HEK293T (cell line): ENCODE data around the gene C12orf60.

Experiments used
- BHLHE40 ChIP-seq: fragments of 450-650 bp; IDR thresholded peaks from 2 replicates; pipeline ENCODE4 v1.6.1; 2016; ENCODE audit warnings: mild to moderate bottlenecking, moderate library complexity, borderline replicate concordance
- ELF4 ChIP-seq: fragments of 450-650 bp; IDR thresholded peaks from 2 replicates; pipeline ENCODE4 v1.6.1; 2017; ENCODE audit warnings: antibody characterized with exemption
- FOXA1 ChIP-seq: fragments of 450-650 bp; IDR thresholded peaks from 2 replicates; pipeline ENCODE4 v1.6.1; 2016; ENCODE audit warnings: mild to moderate bottlenecking
- FOXM1 ChIP-seq: fragments of 450-650 bp; IDR thresholded peaks from 2 replicates; pipeline ENCODE4 v1.6.1; 2017; ENCODE audit warnings: mild to moderate bottlenecking, borderline replicate concordance
- HDGF ChIP-seq: fragments of 450-650 bp; IDR thresholded peaks from 2 replicates; pipeline ENCODE4 v1.6.1; 2017; ENCODE audit warnings: antibody characterized with exemption, borderline replicate concordance
- L3MBTL2 ChIP-seq: fragments of 450-650 bp; conservative IDR thresholded peaks from 2 replicates; pipeline ENCODE4 v1.6.1; 2016; ENCODE audit warnings: mild to moderate bottlenecking
- NFRKB ChIP-seq: fragments of 450-650 bp; IDR thresholded peaks from 2 replicates; pipeline ENCODE4 v1.6.1; 2016; ENCODE audit warnings: mild to moderate bottlenecking, moderate library complexity
- SP1 ChIP-seq: fragments of 450-650 bp; IDR thresholded peaks from 2 replicates; pipeline ENCODE4 v1.6.1; 2017
- SUZ12 ChIP-seq: fragments of 450-650 bp; IDR thresholded peaks from 2 replicates; pipeline ENCODE4 v1.6.1; 2016; ENCODE audit warnings: mild to moderate bottlenecking
- TF ChIP-seq, protein P1 (sequence below): fragments of 450-650 bp; IDR thresholded peaks from 2 replicates; pipeline ENCODE4 v1.6.1; 2016

DNA sequence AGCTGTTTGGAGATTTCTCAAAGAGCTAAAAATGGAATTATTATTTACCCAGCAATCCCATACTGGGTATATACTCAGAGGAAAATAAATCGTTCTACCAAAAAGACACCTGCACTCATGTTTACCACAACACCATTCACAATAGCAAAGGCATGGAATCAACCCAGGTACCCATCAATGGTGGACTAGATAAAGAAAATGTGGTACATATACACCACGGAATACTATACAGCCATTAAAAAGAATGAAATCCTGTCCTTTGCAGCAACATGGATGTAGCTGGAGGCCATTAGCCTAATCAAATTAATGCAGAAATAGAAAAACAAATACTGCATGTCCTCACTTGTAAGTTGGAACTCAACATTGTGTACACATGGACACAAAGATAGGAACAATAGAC is 38.1 kb upstream of the C12orf60 start:
- no peak for TF ChIP-seq SUZ12
- no peak for TF ChIP-seq FOXM1
- TF ChIP-seq SP1, result no peak
- no peak for TF ChIP-seq ELF4
- no peak for TF ChIP-seq HDGF
- no peak for TF ChIP-seq BHLHE40
- TF ChIP-seq, protein P1, sequence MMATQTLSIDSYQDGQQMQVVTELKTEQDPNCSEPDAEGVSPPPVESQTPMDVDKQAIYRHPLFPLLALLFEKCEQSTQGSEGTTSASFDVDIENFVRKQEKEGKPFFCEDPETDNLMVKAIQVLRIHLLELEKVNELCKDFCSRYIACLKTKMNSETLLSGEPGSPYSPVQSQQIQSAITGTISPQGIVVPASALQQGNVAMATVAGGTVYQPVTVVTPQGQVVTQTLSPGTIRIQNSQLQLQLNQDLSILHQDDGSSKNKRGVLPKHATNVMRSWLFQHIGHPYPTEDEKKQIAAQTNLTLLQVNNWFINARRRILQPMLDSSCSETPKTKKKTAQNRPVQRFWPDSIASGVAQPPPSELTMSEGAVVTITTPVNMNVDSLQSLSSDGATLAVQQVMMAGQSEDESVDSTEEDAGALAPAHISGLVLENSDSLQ, result no peak
- no peak for TF ChIP-seq NFRKB
- no peak for TF ChIP-seq L3MBTL2
- no peak for TF ChIP-seq FOXA1
